NCI-H2029 treated with DMSO at 0.1 percent for 48 hours (cell line): ENCODE data around the gene TMEM63C.
A peak's percentile ranks its signal among the peaks of the same experiment; 100 is the strongest.

Experiments used
- DNase-seq: peaks from one replicate; lab custom pipeline; 2025; lab: John Stamatoyannopoulos, UW

Gene TMEM63C

GRCh38 chr14:77181603-77182437 is at the start of gene TMEM63C:
Gene TMEM63C, plus strand, starts transcription at chr14:77181798. Its CDS starts 37,016 bp downstream, at chr14:77218814.
- peak; percentile 47 for DNase-seq

- DNase-seq: no peak
Observed at GRCh38 chr14:77131871-77132486, 49.6 kb upstream of the TMEM63C start.

- no peak for DNase-seq
Observed at GRCh38 chr14:77133720-77134338, 47.8 kb upstream of the TMEM63C start.

- no peak for DNase-seq
Observed at GRCh38 chr14:77139022-77139421, 42.6 kb upstream of the TMEM63C start.

GRCh38 chr14:77139540-77140358 is 41.8 kb upstream of the TMEM63C start:
- no peak for DNase-seq

- DNase-seq: no peak
Observed at GRCh38 chr14:77140359-77141213, 41.0 kb upstream of the TMEM63C start.

GRCh38 chr14:77141214-77142004 is 40.2 kb upstream of the TMEM63C start, which contains the start of gene ZDHHC22:
Gene ZDHHC22, minus strand, starts transcription at chr14:77141791. Its CDS starts 2,053 bp downstream, at chr14:77139738.
- DNase-seq: no peak

- DNase-seq: no peak
Observed at GRCh38 chr14:77142005-77142800, 39.4 kb upstream of the TMEM63C start.

- DNase-seq: no peak
Observed at GRCh38 chr14:77143071-77143470, 38.5 kb upstream of the TMEM63C start.

GRCh38 chr14:77144412-77145115 is 37.0 kb upstream of the TMEM63C start:
- DNase-seq: no peak

GRCh38 chr14:77145975-77146740 is 35.4 kb upstream of the TMEM63C start:
- DNase-seq: no peak

GRCh38 chr14:77148510-77149231 is 32.9 kb upstream of the TMEM63C start:
- DNase-seq: peak; percentile 23

GRCh38 chr14:77151245-77151644 is 30.4 kb upstream of the TMEM63C start:
- no peak for DNase-seq

GRCh38 chr14:77151918-77152588 is 29.5 kb upstream of the TMEM63C start:
- no peak for DNase-seq

GRCh38 chr14:77153802-77154201 is 27.8 kb upstream of the TMEM63C start:
- DNase-seq: no peak

GRCh38 chr14:77154421-77154820 is 27.2 kb upstream of the TMEM63C start:
- DNase-seq: no peak

GRCh38 chr14:77155083-77155482 is 26.5 kb upstream of the TMEM63C start:
- no peak for DNase-seq
